Adipocyte (in vitro differentiated cells): ENCODE data around the gene VPS35L.

Source experiments
- DNase-seq: peaks from one replicate; pipeline ENCODE4 v3.0.0-alpha.2; 2015; ENCODE audit warnings: low read depth
- H3K27me3 ChIP-seq: replicated peaks from 2 replicates; pipeline ENCODE4 v1.7.0; 2013; ENCODE audit warnings: mild to moderate bottlenecking, low read length, moderate library complexity; ENCODE audit not compliant: control insufficient read depth, insufficient read depth
- H3K36me3 ChIP-seq: 2 replicates; pipeline ENCODE4 v1.7.0; 2013; ENCODE audit warnings: low read length, mild to moderate bottlenecking, moderate library complexity; ENCODE audit not compliant: control insufficient read depth, insufficient read depth, severe bottlenecking
- H3K4me1 ChIP-seq: 2 replicates; pipeline ENCODE4 v1.7.0; 2013; ENCODE audit warnings: mild to moderate bottlenecking, low read length, moderate library complexity; ENCODE audit not compliant: control insufficient read depth, insufficient read depth
- H3K4me3 ChIP-seq: 2 replicates; pipeline ENCODE4 v1.7.0; 2013; ENCODE audit warnings: mild to moderate bottlenecking, low read length, moderate library complexity
- H3K9ac ChIP-seq: 2 replicates; pipeline ENCODE4 v1.7.0; 2013; ENCODE audit warnings: mild to moderate bottlenecking, low read length, moderate library complexity
- H3K9me3 ChIP-seq: 2 replicates; pipeline ENCODE4 v1.7.0; 2013; ENCODE audit warnings: mild to moderate bottlenecking, low read length, moderate library complexity; ENCODE audit not compliant: control insufficient read depth

VPS35L gene

GRCh38 chr16:19598805-19599510 lies 43.5 kb downstream of the VPS35L start:
- Histone ChIP-seq H3K36me3 (peaks cover 32% of the 10 kb centered on the region), H3K9ac (no peak overlapping the region), H3K27me3 (no peaks in the 10 kb centered on the region), H3K4me3 (no peak overlapping the region), H3K4me1 (no peaks in the 10 kb centered on the region), H3K9me3 (no peaks in the 10 kb centered on the region)
- DNase-seq = no peak

GRCh38 chr16:19599968-19600716 lies 44.6 kb downstream of the VPS35L start:
- Histone ChIP-seq H3K9me3 (no peaks in the 10 kb centered on the region), H3K27me3 (no peaks in the 10 kb centered on the region), H3K36me3 (peaks cover 25% of the 10 kb centered on the region), H3K9ac (no peak overlapping the region), H3K4me1 (no peaks in the 10 kb centered on the region), H3K4me3 (no peak overlapping the region)
- no peak for DNase-seq

- Histone ChIP-seq H3K4me1 (peaks cover 7% of the 10 kb centered on the region), H3K36me3 (peaks cover 21% of the 10 kb centered on the region), H3K4me3 (no peak overlapping the region), H3K9me3 (no peaks in the 10 kb centered on the region), H3K9ac (no peak overlapping the region), H3K27me3 (no peaks in the 10 kb centered on the region)
- DNase-seq = peak; percentile 68
These were observed 45.8 kb downstream of the VPS35L start for GRCh38 chr16:19601083-19601976.

- no peak for DNase-seq
- no peaks in the 10 kb centered on the region for H3K9me3 ChIP-seq
- H3K27me3 ChIP-seq = no peaks in the 10 kb centered on the region
- H3K36me3 ChIP-seq = peaks cover 26% of the 10 kb centered on the region
- H3K4me3 ChIP-seq = no peak overlapping the region
- H3K4me1 ChIP-seq = peaks cover 20% of the 10 kb centered on the region
- H3K9ac ChIP-seq = no peak overlapping the region
These were observed 49.4 kb downstream of the VPS35L start for GRCh38 chr16:19604911-19605310.

GRCh38 chr16:19605701-19606100 lies 50.2 kb downstream of the VPS35L start:
- H3K36me3 ChIP-seq = peaks cover 22% of the 10 kb centered on the region

GRCh38 chr16:19607616-19608280 lies 52.2 kb downstream of the VPS35L start:
- no peak overlapping the region for H3K4me3 ChIP-seq
- H3K9ac ChIP-seq = peak overlapping the region; percentile 9
- no peaks in the 10 kb centered on the region for H3K9me3 ChIP-seq
- H3K27me3 ChIP-seq = no peaks in the 10 kb centered on the region
- H3K36me3 ChIP-seq = peaks cover 25% of the 10 kb centered on the region
- DNase-seq = peak; percentile 49
- H3K4me1 ChIP-seq = peaks cover 20% of the 10 kb centered on the region

More at GRCh38 chr16:19605701-19606100, 50.2 kb downstream of the VPS35L start:
- no peaks in the 10 kb centered on the region for H3K27me3 ChIP-seq
- H3K9me3 ChIP-seq = no peaks in the 10 kb centered on the region
- no peak overlapping the region for H3K9ac ChIP-seq
- no peak for DNase-seq
- no peak overlapping the region for H3K4me3 ChIP-seq
- H3K4me1 ChIP-seq = peaks cover 20% of the 10 kb centered on the region

- H3K4me3 ChIP-seq = no peak overlapping the region
- H3K9ac ChIP-seq = no peak overlapping the region
- peaks cover 32% of the 10 kb centered on the region for H3K36me3 ChIP-seq
- H3K9me3 ChIP-seq = no peaks in the 10 kb centered on the region
- no peak for DNase-seq
- H3K4me1 ChIP-seq = peaks cover 20% of the 10 kb centered on the region
- no peaks in the 10 kb centered on the region for H3K27me3 ChIP-seq
These were observed 53.9 kb downstream of the VPS35L start for GRCh38 chr16:19609359-19609758.

- H3K9me3 ChIP-seq = no peaks in the 10 kb centered on the region
- H3K9ac ChIP-seq = no peak overlapping the region
- DNase-seq = no peak
- H3K4me1 ChIP-seq = peaks cover 20% of the 10 kb centered on the region
- peaks cover 36% of the 10 kb centered on the region for H3K36me3 ChIP-seq
- no peaks in the 10 kb centered on the region for H3K27me3 ChIP-seq
- no peak overlapping the region for H3K4me3 ChIP-seq
These were observed 54.7 kb downstream of the VPS35L start for GRCh38 chr16:19610200-19610599.

GRCh38 chr16:19613834-19614233 lies 58.3 kb downstream of the VPS35L start:
- no peaks in the 10 kb centered on the region for H3K4me1 ChIP-seq
- H3K9me3 ChIP-seq = no peaks in the 10 kb centered on the region
- DNase-seq = no peak
- no peak overlapping the region for H3K9ac ChIP-seq
- peaks cover 52% of the 10 kb centered on the region for H3K36me3 ChIP-seq
- H3K4me3 ChIP-seq = no peak overlapping the region
- H3K27me3 ChIP-seq = no peaks in the 10 kb centered on the region

- no peak for DNase-seq
- no peaks in the 10 kb centered on the region for H3K4me1 ChIP-seq
These were observed 60.7 kb downstream of the VPS35L start for GRCh38 chr16:19616241-19616640.

More at GRCh38 chr16:19616241-19616640, 60.7 kb downstream of the VPS35L start:
- Histone ChIP-seq H3K36me3 (peaks cover 47% of the 10 kb centered on the region), H3K4me3 (no peak overlapping the region), H3K9ac (no peak overlapping the region), H3K9me3 (no peaks in the 10 kb centered on the region), H3K27me3 (no peaks in the 10 kb centered on the region)
